ENCODE results near the gene AFF2.
"Not testable (repeated sequence)": the region's sequence is repeated elsewhere in the genome, so short reads cannot be mapped to it uniquely, and the experiment has no call there.

The AFF2 gene

GRCh38 chrX:148658115-148658730 lies 157.8 kb downstream of the AFF2 start:
- Histone ChIP-seq H3K4me3 (ENCODE audit: low read depth in 1 of 2, low read length in 2 of 2) (no peak overlapping the region), H3K4me1 (ENCODE audit: control insufficient read depth in 1 of 2, insufficient read depth in 2 of 2, low read length in 2 of 2) (no peaks in the 10 kb centered on the region), H3K9me3 (ENCODE audit: control insufficient read depth in 1 of 2, low read length in 2 of 2) (no peaks in the 10 kb centered on the region), H3K27me3 (ENCODE audit: low read depth, low read length) (no peaks in the 10 kb centered on the region), H3K36me3 (ENCODE audit: control insufficient read depth in 1 of 2, insufficient read depth in 2 of 2, low read length in 2 of 2) (no peaks in the 10 kb centered on the region), H3K27ac (ENCODE audit: low read length) (no peak overlapping the region)

- H3K27me3 ChIP-seq (ENCODE audit: low read depth, low read length) = no peaks in the 10 kb centered on the region
- H3K4me1 ChIP-seq (ENCODE audit: control insufficient read depth in 1 of 2, insufficient read depth in 2 of 2, low read length in 2 of 2) = no peaks in the 10 kb centered on the region
- no peak overlapping the region for H3K27ac ChIP-seq (ENCODE audit: low read length)
- no peak overlapping the region for H3K4me3 ChIP-seq (ENCODE audit: low read depth in 1 of 2, low read length in 2 of 2)
- H3K9me3 ChIP-seq (ENCODE audit: control insufficient read depth in 1 of 2, low read length in 2 of 2) = no peaks in the 10 kb centered on the region
- H3K36me3 ChIP-seq (ENCODE audit: control insufficient read depth in 1 of 2, insufficient read depth in 2 of 2, low read length in 2 of 2) = no peaks in the 10 kb centered on the region
Measured at GRCh38 chrX:148659481-148659880, 159.1 kb downstream of the AFF2 start.

- Histone ChIP-seq H3K27me3 (ENCODE audit: low read depth, low read length) (no peaks in the 10 kb centered on the region), H3K36me3 (ENCODE audit: control insufficient read depth in 1 of 2, insufficient read depth in 2 of 2, low read length in 2 of 2) (no peaks in the 10 kb centered on the region), H3K27ac (ENCODE audit: low read length) (no peak overlapping the region), H3K4me1 (ENCODE audit: control insufficient read depth in 1 of 2, insufficient read depth in 2 of 2, low read length in 2 of 2) (no peaks in the 10 kb centered on the region), H3K9me3 (ENCODE audit: control insufficient read depth in 1 of 2, low read length in 2 of 2) (no peaks in the 10 kb centered on the region), H3K4me3 (ENCODE audit: low read depth in 1 of 2, low read length in 2 of 2) (no peak overlapping the region)
Measured at GRCh38 chrX:148661035-148661434, 160.6 kb downstream of the AFF2 start.

GRCh38 chrX:148662014-148662413 lies 161.6 kb downstream of the AFF2 start:
- H3K36me3 ChIP-seq (ENCODE audit: control insufficient read depth in 1 of 2, insufficient read depth in 2 of 2, low read length in 2 of 2) = no peaks in the 10 kb centered on the region
- no peak overlapping the region for H3K4me3 ChIP-seq (ENCODE audit: low read depth in 1 of 2, low read length in 2 of 2)
- no peak overlapping the region for H3K27ac ChIP-seq (ENCODE audit: low read length)
- no peaks in the 10 kb centered on the region for H3K27me3 ChIP-seq (ENCODE audit: low read depth, low read length)
- no peaks in the 10 kb centered on the region for H3K9me3 ChIP-seq (ENCODE audit: control insufficient read depth in 1 of 2, low read length in 2 of 2)
- no peaks in the 10 kb centered on the region for H3K4me1 ChIP-seq (ENCODE audit: control insufficient read depth in 1 of 2, insufficient read depth in 2 of 2, low read length in 2 of 2)

- no peaks in the 10 kb centered on the region for H3K4me1 ChIP-seq (ENCODE audit: control insufficient read depth in 1 of 2, insufficient read depth in 2 of 2, low read length in 2 of 2)
- no peak overlapping the region for H3K4me3 ChIP-seq (ENCODE audit: low read depth in 1 of 2, low read length in 2 of 2)
- no peaks in the 10 kb centered on the region for H3K36me3 ChIP-seq (ENCODE audit: control insufficient read depth in 1 of 2, insufficient read depth in 2 of 2, low read length in 2 of 2)
- peaks cover 0 to 8% of the 10 kb centered on the region in 2 donors for H3K9me3 ChIP-seq (ENCODE audit: control insufficient read depth in 1 of 2, low read length in 2 of 2)
- H3K27ac ChIP-seq (ENCODE audit: low read length) = no peak overlapping the region
- H3K27me3 ChIP-seq (ENCODE audit: low read depth, low read length) = no peaks in the 10 kb centered on the region
Measured at GRCh38 chrX:148664171-148664570, 163.8 kb downstream of the AFF2 start.

- no peaks in the 10 kb centered on the region for H3K36me3 ChIP-seq (ENCODE audit: control insufficient read depth in 1 of 2, insufficient read depth in 2 of 2, low read length in 2 of 2)
- no peak overlapping the region for H3K27ac ChIP-seq (ENCODE audit: low read length)
- peaks cover 0 to 11% of the 10 kb centered on the region in 2 donors for H3K9me3 ChIP-seq (ENCODE audit: control insufficient read depth in 1 of 2, low read length in 2 of 2)
- no peak overlapping the region for H3K4me3 ChIP-seq (ENCODE audit: low read depth in 1 of 2, low read length in 2 of 2)
- no peaks in the 10 kb centered on the region for H3K4me1 ChIP-seq (ENCODE audit: control insufficient read depth in 1 of 2, insufficient read depth in 2 of 2, low read length in 2 of 2)
- H3K27me3 ChIP-seq (ENCODE audit: low read depth, low read length) = no peaks in the 10 kb centered on the region
Measured at GRCh38 chrX:148664995-148665394, 164.6 kb downstream of the AFF2 start.

GRCh38 chrX:148669175-148669574 lies 168.8 kb downstream of the AFF2 start:
- H3K27ac ChIP-seq (ENCODE audit: low read length); H3K27me3 ChIP-seq (ENCODE audit: low read depth, low read length); H3K36me3 ChIP-seq (ENCODE audit: control insufficient read depth in 1 of 2, insufficient read depth in 2 of 2, low read length in 2 of 2); H3K4me1 ChIP-seq (ENCODE audit: control insufficient read depth in 1 of 2, insufficient read depth in 2 of 2, low read length in 2 of 2); H3K4me3 ChIP-seq (ENCODE audit: low read depth in 1 of 2, low read length in 2 of 2): not testable (repeated sequence)
- peaks cover 0 to 13% of the 10 kb centered on the region in 2 donors for H3K9me3 ChIP-seq (ENCODE audit: control insufficient read depth in 1 of 2, low read length in 2 of 2)

GRCh38 chrX:148670277-148670676 lies 169.9 kb downstream of the AFF2 start:
- H3K36me3 ChIP-seq (ENCODE audit: control insufficient read depth in 1 of 2, insufficient read depth in 2 of 2, low read length in 2 of 2) = no peaks in the 10 kb centered on the region
- H3K4me1 ChIP-seq (ENCODE audit: control insufficient read depth in 1 of 2, insufficient read depth in 2 of 2, low read length in 2 of 2) = no peaks in the 10 kb centered on the region
- H3K27me3 ChIP-seq (ENCODE audit: low read depth, low read length) = no peaks in the 10 kb centered on the region
- no peak overlapping the region for H3K4me3 ChIP-seq (ENCODE audit: low read depth in 1 of 2, low read length in 2 of 2)
- no peak overlapping the region for H3K27ac ChIP-seq (ENCODE audit: low read length)
- peaks cover 0 to 13% of the 10 kb centered on the region in 2 donors for H3K9me3 ChIP-seq (ENCODE audit: control insufficient read depth in 1 of 2, low read length in 2 of 2)

GRCh38 chrX:148672517-148672916 lies 172.1 kb downstream of the AFF2 start:
- Histone ChIP-seq H3K27ac (ENCODE audit: low read length) (no peak overlapping the region), H3K27me3 (ENCODE audit: low read depth, low read length) (no peaks in the 10 kb centered on the region), H3K4me1 (ENCODE audit: control insufficient read depth in 1 of 2, insufficient read depth in 2 of 2, low read length in 2 of 2) (no peaks in the 10 kb centered on the region), H3K4me3 (ENCODE audit: low read depth in 1 of 2, low read length in 2 of 2) (no peak overlapping the region), H3K36me3 (ENCODE audit: control insufficient read depth in 1 of 2, insufficient read depth in 2 of 2, low read length in 2 of 2) (no peaks in the 10 kb centered on the region), H3K9me3 (ENCODE audit: control insufficient read depth in 1 of 2, low read length in 2 of 2) (peaks cover 0 to 13% of the 10 kb centered on the region in 2 donors)

GRCh38 chrX:148681605-148682004 lies 181.2 kb downstream of the AFF2 start:
- no peaks in the 10 kb centered on the region for H3K27me3 ChIP-seq (ENCODE audit: low read depth, low read length)
- no peaks in the 10 kb centered on the region for H3K36me3 ChIP-seq (ENCODE audit: control insufficient read depth in 1 of 2, insufficient read depth in 2 of 2, low read length in 2 of 2)
- no peak overlapping the region for H3K27ac ChIP-seq (ENCODE audit: low read length)
- no peak overlapping the region for H3K4me3 ChIP-seq (ENCODE audit: low read depth in 1 of 2, low read length in 2 of 2)
- no peaks in the 10 kb centered on the region for H3K9me3 ChIP-seq (ENCODE audit: control insufficient read depth in 1 of 2, low read length in 2 of 2)
- H3K4me1 ChIP-seq (ENCODE audit: control insufficient read depth in 1 of 2, insufficient read depth in 2 of 2, low read length in 2 of 2) = no peaks in the 10 kb centered on the region

GRCh38 chrX:148682206-148682605 lies 181.8 kb downstream of the AFF2 start:
- Histone ChIP-seq H3K4me1 (ENCODE audit: control insufficient read depth in 1 of 2, insufficient read depth in 2 of 2, low read length in 2 of 2) (no peaks in the 10 kb centered on the region), H3K27me3 (ENCODE audit: low read depth, low read length) (no peaks in the 10 kb centered on the region), H3K27ac (ENCODE audit: low read length) (no peak overlapping the region), H3K36me3 (ENCODE audit: control insufficient read depth in 1 of 2, insufficient read depth in 2 of 2, low read length in 2 of 2) (no peaks in the 10 kb centered on the region), H3K9me3 (ENCODE audit: control insufficient read depth in 1 of 2, low read length in 2 of 2) (no peaks in the 10 kb centered on the region), H3K4me3 (ENCODE audit: low read depth in 1 of 2, low read length in 2 of 2) (no peak overlapping the region)

GRCh38 chrX:148691456-148691855 lies 191.0 kb downstream of the AFF2 start:
- Histone ChIP-seq H3K27ac (ENCODE audit: low read length) (no peak overlapping the region), H3K36me3 (ENCODE audit: control insufficient read depth in 1 of 2, insufficient read depth in 2 of 2, low read length in 2 of 2) (no peaks in the 10 kb centered on the region), H3K4me3 (ENCODE audit: low read depth in 1 of 2, low read length in 2 of 2) (no peak overlapping the region), H3K4me1 (ENCODE audit: control insufficient read depth in 1 of 2, insufficient read depth in 2 of 2, low read length in 2 of 2) (no peaks in the 10 kb centered on the region), H3K27me3 (ENCODE audit: low read depth, low read length) (no peaks in the 10 kb centered on the region), H3K9me3 (ENCODE audit: control insufficient read depth in 1 of 2, low read length in 2 of 2) (no peaks in the 10 kb centered on the region)

Data from muscle layer of duodenum (tissue), 2 donors.